ENCODE results near the gene PTPN23. TPM values are rescaled to one million over a fixed set of nuclear protein-coding genes. Genes with fewer than 3 reads are reported as not detected.

PTPN23 gene
- total RNA-seq, 1 donor: 30.0 TPM

GRCh38 chr3:47420044-47420430 lies 39.2 kb downstream of the PTPN23 start:
- Histone ChIP-seq H3K79me2 (ENCODE audit: insufficient read depth, low read length) (no peaks in the 10 kb centered on the region), H3K4me1 (ENCODE audit: insufficient read depth, low read length) (peaks cover 4% of the 10 kb centered on the region), H3K36me3 (ENCODE audit: insufficient read depth, low read length) (peaks cover 14% of the 10 kb centered on the region), H3K4me2 (ENCODE audit: insufficient read depth, low read length) (no peak overlapping the region), H3K27ac (ENCODE audit: low read depth, low read length) (no peak overlapping the region), H4K20me1 (ENCODE audit: insufficient read depth, low read length) (no peaks in the 10 kb centered on the region), H3K9me3 (ENCODE audit: low read depth, low read length) (no peaks in the 10 kb centered on the region), H3K4me3 (ENCODE audit: insufficient read depth, low read length) (no peak overlapping the region), H2AFZ (ENCODE audit: low read length) (no peak overlapping the region), H3K27me3 (ENCODE audit: insufficient read depth, low read length) (no peaks in the 10 kb centered on the region)
- TF ChIP-seq, protein P1, sequence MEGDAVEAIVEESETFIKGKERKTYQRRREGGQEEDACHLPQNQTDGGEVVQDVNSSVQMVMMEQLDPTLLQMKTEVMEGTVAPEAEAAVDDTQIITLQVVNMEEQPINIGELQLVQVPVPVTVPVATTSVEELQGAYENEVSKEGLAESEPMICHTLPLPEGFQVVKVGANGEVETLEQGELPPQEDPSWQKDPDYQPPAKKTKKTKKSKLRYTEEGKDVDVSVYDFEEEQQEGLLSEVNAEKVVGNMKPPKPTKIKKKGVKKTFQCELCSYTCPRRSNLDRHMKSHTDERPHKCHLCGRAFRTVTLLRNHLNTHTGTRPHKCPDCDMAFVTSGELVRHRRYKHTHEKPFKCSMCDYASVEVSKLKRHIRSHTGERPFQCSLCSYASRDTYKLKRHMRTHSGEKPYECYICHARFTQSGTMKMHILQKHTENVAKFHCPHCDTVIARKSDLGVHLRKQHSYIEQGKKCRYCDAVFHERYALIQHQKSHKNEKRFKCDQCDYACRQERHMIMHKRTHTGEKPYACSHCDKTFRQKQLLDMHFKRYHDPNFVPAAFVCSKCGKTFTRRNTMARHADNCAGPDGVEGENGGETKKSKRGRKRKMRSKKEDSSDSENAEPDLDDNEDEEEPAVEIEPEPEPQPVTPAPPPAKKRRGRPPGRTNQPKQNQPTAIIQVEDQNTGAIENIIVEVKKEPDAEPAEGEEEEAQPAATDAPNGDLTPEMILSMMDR (IDR thresholded peaks at IDR 0.05; ENCODE audit: extremely low read depth, low read depth, low read length): no peak
- peak; percentile 74 for DNase-seq (ENCODE audit: insufficient read length, low spot score, missing footprints)

DNA sequence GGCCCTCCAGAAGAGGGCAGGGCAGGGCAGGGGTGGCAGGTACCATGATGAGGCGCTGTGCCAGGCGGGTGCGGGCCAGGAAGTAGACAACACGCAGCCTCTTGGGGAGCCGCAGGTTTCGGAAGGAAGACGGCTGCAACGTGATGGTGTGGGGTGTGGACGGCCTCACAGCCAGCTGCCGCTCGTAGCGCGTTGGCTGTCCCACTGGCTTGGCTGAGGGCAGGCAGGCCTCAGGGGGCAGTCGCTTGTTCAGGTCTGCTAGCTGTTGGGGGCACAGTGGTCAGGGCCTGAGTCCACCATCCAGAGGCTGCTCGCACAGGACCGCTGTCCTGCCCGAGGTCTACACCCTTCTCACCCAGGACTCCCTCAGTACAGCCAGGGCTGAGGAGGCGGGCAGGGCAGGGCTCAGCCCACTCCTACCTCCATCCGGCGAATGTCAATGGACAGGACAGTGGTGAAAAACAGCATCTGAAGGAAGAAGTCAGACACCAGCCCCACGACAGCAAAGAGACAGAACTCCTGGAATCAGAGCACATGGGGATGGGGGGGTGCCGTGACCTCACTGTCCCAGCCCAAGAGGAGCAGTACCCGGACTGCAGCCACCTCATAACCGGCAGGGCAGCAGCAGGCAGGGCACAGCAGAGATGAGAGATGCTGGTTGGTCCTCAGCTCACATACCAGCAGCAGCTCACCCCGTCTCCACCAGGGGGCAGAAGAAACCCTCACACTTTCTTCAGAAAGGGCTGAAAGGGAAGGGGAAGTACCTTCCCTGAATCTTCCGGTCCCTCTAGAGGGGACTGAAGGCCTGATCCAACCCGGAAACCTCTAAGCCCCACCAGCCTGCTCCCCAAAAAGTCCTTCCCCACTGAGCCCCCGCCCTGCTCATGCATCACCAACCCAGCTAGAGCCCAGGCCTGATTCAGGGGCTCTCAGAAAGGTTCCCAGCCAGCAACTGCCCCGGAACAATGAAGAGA lies 40.0 kb downstream of the PTPN23 start:
- H3K4me1 ChIP-seq (ENCODE audit: insufficient read depth, low read length): peaks cover 4% of the 10 kb centered on the region
- no peaks in the 10 kb centered on the region for H3K9me3 ChIP-seq (ENCODE audit: low read depth, low read length)
- H3K27ac ChIP-seq (ENCODE audit: low read depth, low read length): peak overlapping the region; percentile 53
- TF ChIP-seq, protein P1 (IDR thresholded peaks at IDR 0.05; ENCODE audit: extremely low read depth, low read depth, low read length): peak; percentile 94
- no peaks in the 10 kb centered on the region for H3K27me3 ChIP-seq (ENCODE audit: insufficient read depth, low read length)
- no peaks in the 10 kb centered on the region for H4K20me1 ChIP-seq (ENCODE audit: insufficient read depth, low read length)
- peak; percentile 100 for DNase-seq (ENCODE audit: insufficient read length, low spot score, missing footprints)
- peaks cover 14% of the 10 kb centered on the region for H3K36me3 ChIP-seq (ENCODE audit: insufficient read depth, low read length)
- H3K4me2 ChIP-seq (ENCODE audit: insufficient read depth, low read length): peak overlapping the region; percentile 10
- H3K4me3 ChIP-seq (ENCODE audit: insufficient read depth, low read length): no peak overlapping the region
- peak overlapping the region; percentile 64 for H2AFZ ChIP-seq (ENCODE audit: low read length)
- no peaks in the 10 kb centered on the region for H3K79me2 ChIP-seq (ENCODE audit: insufficient read depth, low read length)

DNA sequence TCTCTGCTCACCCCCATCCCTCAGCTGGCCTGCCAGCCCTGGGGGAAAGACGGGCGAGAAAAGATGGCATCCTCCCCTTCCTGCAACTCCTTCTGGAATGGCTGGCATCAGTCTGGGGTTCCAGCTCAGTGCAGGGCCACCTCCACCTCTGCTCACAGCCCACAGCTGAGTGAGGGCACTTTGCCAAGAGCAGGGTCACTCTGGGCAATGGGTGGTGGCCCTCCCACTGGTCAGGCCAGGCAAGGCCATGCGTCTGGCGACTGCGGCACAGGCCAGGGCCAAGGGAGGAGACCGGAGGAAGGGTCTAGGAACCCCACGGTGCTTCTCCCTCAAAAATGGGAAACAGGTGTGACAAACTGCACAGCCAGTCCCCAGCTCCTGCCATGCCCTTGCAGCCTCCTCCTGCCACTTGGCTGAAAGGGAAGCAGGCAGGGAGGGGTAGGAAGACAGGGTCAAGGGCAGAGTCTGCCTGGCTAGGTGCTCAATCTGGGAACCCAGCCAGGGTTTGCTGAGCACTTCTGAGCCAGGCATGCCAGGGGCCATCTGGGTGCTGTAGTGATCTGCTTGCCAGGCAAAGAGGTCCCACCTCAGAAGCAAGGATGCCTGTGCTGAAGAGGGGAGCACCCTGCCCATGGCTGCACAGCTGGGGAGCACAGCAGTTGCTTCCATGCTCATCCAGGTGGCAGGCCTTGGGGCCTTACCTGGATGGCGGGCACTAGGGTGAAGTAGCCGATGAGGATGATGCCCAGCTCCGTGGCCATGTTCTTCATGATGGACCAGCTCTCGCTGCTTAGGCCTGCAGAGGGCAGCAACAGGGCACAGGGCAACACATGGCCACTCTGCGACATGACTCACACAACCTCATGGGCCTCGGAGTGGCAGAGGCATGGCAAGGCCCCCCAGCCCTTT lies 41.2 kb downstream of the PTPN23 start:
- Histone ChIP-seq H3K27me3 (ENCODE audit: insufficient read depth, low read length) (no peaks in the 10 kb centered on the region), H3K9me3 (ENCODE audit: low read depth, low read length) (no peaks in the 10 kb centered on the region), H3K4me1 (ENCODE audit: insufficient read depth, low read length) (peaks cover 4% of the 10 kb centered on the region), H3K79me2 (ENCODE audit: insufficient read depth, low read length) (no peaks in the 10 kb centered on the region), H3K36me3 (ENCODE audit: insufficient read depth, low read length) (peaks cover 14% of the 10 kb centered on the region), H3K27ac (ENCODE audit: low read depth, low read length) (no peak overlapping the region), H2AFZ (ENCODE audit: low read length) (no peak overlapping the region), H3K4me2 (ENCODE audit: insufficient read depth, low read length) (no peak overlapping the region), H4K20me1 (ENCODE audit: insufficient read depth, low read length) (no peaks in the 10 kb centered on the region), H3K4me3 (ENCODE audit: insufficient read depth, low read length) (no peak overlapping the region)
- DNase-seq (ENCODE audit: insufficient read length, low spot score, missing footprints): peak; percentile 93
- TF ChIP-seq, protein P1 (IDR thresholded peaks at IDR 0.05; ENCODE audit: extremely low read depth, low read depth, low read length): peak; percentile 50

Data from osteoblast (primary cell).